Measurements from ENCODE around the gene WDHD1.
"Not testable (repeated sequence)": the region's sequence is repeated elsewhere in the genome, so short reads cannot be mapped to it uniquely, and the experiment has no call there.

WDHD1 gene, protein sequence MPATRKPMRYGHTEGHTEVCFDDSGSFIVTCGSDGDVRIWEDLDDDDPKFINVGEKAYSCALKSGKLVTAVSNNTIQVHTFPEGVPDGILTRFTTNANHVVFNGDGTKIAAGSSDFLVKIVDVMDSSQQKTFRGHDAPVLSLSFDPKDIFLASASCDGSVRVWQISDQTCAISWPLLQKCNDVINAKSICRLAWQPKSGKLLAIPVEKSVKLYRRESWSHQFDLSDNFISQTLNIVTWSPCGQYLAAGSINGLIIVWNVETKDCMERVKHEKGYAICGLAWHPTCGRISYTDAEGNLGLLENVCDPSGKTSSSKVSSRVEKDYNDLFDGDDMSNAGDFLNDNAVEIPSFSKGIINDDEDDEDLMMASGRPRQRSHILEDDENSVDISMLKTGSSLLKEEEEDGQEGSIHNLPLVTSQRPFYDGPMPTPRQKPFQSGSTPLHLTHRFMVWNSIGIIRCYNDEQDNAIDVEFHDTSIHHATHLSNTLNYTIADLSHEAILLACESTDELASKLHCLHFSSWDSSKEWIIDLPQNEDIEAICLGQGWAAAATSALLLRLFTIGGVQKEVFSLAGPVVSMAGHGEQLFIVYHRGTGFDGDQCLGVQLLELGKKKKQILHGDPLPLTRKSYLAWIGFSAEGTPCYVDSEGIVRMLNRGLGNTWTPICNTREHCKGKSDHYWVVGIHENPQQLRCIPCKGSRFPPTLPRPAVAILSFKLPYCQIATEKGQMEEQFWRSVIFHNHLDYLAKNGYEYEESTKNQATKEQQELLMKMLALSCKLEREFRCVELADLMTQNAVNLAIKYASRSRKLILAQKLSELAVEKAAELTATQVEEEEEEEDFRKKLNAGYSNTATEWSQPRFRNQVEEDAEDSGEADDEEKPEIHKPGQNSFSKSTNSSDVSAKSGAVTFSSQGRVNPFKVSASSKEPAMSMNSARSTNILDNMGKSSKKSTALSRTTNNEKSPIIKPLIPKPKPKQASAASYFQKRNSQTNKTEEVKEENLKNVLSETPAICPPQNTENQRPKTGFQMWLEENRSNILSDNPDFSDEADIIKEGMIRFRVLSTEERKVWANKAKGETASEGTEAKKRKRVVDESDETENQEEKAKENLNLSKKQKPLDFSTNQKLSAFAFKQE

GRCh38 chr14:55026793-55027561 lies at the start of gene WDHD1, which contains the start of gene SOCS4:
Gene WDHD1, minus strand, starts transcription at chr14:55027099. Its CDS starts 312 bp downstream, at chr14:55026787.
Gene SOCS4, plus strand, starts transcription at chr14:55027236. Its CDS starts 15,806 bp downstream, at chr14:55043042.
- peak; percentile 94 for DNase-seq

DNA sequence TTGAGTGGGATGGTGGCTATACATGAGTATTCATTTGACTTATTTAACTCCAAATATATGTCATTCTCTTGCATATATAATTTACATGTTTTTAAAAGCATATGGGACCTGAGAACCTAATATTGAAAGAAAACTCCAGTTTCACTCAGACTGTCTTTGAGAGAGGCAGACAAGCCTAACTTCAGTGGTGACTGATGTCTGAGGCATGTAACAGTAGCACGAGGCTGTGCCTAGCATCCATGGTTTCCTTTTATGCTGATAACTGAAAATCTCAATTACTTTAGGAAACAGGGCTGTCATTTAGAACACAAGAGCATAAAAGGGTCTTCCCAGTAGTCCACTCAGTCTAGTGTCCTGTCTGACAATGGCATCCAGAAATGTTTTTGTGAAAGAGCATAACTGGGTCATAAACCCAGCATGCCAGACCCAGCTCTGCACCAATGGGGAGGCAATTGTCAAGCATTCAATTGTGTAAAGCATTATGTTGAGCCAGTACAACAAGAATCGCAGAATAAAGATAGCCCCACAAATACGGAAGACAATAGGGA lies 48.8 kb upstream of the WDHD1 start:
- DNase-seq = no peak

GRCh38 chr14:55074662-55075061 lies 47.8 kb upstream of the WDHD1 start:
- no peak for DNase-seq

DNA sequence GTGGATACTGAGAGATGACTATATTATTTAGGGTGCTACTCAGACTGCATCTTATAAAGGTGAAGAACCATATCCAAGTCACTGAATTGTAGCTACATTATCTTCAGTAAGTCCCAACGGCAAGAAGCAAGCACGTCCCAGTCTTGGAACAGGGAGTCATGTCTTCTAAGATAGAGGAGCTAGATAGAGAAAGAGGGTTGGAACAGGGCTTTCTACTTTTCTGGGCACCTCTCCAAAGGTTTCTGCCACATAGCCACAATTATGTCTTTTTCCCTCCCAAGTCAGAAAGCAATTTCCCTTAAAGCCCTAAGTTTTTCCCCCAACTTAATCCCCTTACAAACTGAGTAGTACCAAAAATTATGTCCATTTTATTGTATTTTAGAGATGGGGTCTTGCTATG lies 47.0 kb upstream of the WDHD1 start:
- DNase-seq = no peak

- no peak for DNase-seq
Observed at GRCh38 chr14:55071870-55072640, 45.2 kb upstream of the WDHD1 start.

DNA sequence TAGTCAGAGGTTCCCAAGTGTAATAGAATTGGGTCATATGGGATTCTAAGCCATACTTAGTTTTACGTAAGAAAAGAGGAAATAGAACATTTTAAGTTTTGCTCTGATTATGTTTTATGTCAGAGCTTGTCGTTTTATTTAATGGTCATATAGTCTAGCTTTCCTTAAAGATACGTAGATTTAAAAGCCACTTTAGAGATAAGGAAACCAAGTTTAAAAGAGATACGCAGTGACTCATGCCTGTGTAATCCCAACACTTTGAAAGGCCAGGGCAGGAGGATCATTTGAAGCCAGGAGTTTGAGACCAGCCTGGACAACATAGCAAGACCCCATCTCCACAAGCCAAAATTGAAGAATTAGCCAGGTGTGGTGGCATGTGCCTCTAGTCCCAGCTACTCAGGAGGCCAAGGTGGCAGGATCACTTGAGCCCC lies 44.1 kb upstream of the WDHD1 start:
- DNase-seq = no peak

- DNase-seq = no peak
Observed at GRCh38 chr14:55066223-55066622, 39.3 kb upstream of the WDHD1 start.

GRCh38 chr14:55065411-55065810 lies 38.5 kb upstream of the WDHD1 start:
- no peak for DNase-seq

DNA sequence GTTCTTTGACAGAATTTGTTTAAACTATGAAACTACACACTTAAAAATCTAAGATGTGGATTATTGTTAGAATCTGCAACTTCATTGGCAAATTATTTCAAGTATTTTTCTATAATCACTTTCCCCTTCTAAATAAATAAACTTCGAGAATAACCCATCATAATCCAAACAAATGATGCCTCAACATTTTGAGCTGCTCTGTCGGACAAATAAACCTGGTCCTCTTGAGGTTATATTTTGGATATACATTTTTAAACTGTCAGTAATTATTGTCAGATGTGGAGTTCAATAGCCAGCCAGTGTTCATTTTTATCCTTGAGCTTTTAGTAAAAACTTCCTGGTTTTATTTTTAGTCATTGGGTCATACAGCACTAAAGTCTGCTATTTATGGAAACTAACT lies 38.0 kb upstream of the WDHD1 start:
- DNase-seq = not testable (repeated sequence)

DNA sequence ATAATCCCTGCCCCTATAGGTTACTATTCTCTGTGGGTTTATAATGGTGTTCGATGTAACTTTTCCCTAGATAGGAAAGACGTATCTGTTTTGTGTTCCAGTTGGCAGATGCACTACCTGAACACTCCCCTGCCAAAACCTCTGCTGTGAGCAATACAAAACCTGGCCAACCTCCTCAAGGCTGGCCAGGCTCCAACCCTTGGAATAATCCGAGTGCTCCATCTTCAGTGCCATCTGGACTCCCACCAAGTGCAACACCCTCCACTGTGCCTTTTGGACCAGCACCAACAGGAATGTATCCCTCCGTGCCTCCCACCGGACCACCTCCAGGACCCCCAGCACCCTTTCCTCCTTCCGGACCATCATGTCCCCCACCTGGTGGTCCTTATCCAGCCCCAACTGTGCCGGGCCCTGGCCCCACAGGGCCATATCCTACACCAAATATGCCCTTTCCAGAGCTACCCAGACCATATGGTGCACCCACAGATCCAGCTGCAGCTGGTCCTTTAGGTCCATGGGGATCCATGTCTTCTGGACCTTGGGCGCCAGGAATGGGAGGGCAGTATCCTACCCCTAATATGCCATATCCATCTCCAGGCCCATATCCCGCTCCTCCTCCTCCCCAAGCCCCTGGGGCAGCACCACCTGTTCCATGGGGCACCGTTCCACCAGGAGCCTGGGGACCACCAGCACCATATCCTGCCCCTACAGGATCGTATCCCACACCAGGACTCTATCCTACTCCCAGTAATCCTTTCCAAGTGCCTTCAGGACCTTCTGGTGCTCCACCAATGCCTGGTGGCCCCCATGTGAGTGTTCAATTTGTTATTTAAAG lies 35.8 kb upstream of the WDHD1 start:
- DNase-seq = no peak

- no peak for DNase-seq
Observed at GRCh38 chr14:55059333-55059732, 32.4 kb upstream of the WDHD1 start.

DNA sequence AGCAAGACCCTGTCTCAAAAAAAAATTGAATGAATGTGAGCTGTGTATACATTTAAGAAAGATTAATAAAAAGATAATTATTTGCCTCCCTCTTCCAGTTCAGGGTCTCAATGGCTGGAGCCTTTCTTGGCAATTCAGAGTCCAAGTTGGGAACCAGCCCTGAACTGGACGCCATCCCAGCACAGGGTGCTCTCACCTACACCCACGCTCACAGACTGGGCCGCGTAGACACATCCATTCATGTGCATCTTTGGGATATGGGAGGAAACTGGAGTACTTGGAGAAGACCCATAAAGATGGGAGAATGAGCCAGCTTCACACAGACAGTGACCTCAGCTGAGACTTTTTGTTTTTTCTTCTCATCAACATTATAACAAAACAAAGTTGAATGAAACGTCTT lies 31.0 kb upstream of the WDHD1 start:
- no peak for DNase-seq

- no peak for DNase-seq
Observed at GRCh38 chr14:55054098-55054497, 27.2 kb upstream of the WDHD1 start.

GRCh38 chr14:55053500-55053899 lies 26.6 kb upstream of the WDHD1 start:
- no peak for DNase-seq

- no peak for DNase-seq
Observed at GRCh38 chr14:55053018-55053417, 26.1 kb upstream of the WDHD1 start.

DNA sequence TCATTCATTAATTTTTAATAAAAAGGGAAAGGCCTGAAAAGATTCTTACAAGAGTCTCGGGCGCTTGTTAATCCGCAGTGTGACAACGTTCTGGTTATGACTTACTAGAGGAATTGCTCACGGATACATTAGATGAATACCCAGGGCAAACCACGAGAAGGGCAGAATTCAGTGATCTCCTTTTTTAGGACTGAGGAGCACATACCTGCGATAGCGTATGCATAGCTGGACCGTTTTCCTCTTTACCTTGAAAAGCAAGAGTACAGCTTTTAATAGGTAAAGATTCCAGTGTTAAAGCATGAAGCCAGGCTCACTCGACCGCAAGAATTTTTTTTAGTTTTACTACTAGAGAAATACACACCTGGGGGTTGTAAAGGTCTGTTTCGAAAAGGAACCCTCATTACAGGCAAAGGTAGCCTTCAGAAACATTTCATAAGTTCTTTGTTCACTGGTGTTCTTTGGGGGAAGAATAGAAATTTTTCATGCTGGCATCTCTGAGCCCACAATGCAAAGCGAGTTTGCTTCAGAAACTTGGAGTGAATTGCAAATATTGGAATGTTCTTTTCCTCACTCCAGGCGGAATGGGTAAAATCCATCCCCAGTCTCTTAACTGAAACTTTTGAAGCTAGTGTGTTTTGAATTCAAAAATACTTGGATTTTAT lies 25.5 kb upstream of the WDHD1 start:
- no peak for DNase-seq

DNA sequence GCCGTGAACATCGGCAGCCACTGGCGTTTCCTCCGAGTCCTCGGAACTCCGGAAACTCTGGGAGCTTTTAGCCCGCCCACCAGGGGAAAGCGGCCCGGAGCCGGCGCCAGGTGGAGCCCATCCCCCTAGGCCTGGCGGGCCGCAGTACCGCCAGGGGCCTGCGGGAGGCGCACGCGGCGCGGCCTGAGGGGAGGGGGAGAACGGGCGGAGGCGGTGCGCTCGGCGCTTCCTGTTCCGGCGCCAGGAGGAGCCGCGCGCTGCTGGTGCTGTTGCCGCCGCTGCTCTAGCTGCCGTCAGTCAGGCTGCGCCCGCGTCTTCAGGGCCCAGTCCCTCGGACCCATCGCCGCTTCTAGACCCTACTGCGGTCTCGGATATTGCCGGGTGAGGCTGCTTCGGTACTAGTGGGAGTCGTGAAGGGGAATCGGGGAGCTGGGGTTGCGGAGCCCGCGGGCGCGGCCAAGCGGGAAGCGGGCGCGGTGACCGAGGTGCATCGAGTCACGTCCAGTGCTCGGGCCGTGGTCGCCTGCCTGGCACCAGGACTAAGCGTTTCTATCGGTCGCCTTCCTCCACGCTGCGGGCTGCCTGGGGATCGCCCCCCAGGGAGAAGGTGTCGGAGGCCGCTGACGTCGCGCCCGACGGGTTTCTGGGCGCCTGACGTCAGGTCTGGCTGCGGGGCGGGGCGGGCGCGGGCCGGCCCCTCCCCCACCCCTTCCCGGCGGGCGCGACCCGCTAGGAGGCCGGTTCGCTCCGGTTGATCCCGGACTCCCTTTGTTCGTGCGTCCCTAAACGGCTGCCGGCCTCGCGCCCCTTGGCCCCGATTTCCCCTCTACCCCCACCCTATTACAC lies 24.7 kb upstream of the WDHD1 start, which contains the start of gene MAPK1IP1L:
Gene MAPK1IP1L (plus strand): TSS at position 225 of the 846 bp plus-strand sequence. CDS start 10,037 bp downstream, outside the sequence.
- DNase-seq = peak; percentile 88

- no peak for DNase-seq
Observed at GRCh38 chr14:55051165-55051422, 24.2 kb upstream of the WDHD1 start.

DNA sequence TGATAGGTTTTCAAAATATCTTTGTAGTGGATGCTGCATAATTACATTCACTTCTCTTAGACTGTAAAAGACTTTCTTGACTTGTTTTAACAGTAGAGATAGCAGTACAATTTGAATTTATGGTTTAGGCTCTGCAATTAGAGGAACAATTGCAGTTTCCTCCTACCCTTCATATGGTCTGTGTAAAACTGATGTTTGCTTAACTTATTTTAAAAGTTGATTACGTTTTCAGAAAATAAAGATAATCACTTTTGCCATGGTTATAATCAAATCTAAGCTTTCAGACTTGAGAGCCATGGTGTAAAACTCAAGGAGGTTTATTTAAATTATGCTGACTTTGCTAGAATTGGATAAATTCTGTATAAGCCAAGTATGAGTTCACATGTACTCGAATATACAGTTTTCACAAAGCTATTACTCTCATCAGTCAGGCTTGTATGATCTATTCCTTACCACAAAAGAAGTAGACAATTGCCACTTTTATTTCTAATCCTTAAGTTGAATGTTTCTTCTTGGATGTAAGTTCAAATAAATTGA lies 22.1 kb upstream of the WDHD1 start:
- DNase-seq = no peak

Measured in activated gamma-delta T cell treated with Interleukin-2 at 50 U/mL for 16 hours (primary cell).